Measurements from ENCODE around the gene GIT2. TPM values are rescaled to one million over a fixed set of nuclear protein-coding genes. Genes with fewer than 3 reads are reported as not detected.
A peak's percentile ranks its signal among the peaks of the same experiment; 100 is the strongest.

GIT2 gene
- total RNA-seq, 1 donor, result 43.4 TPM

GRCh38 chr12:110029290-110029815, 33.2 kb upstream of the GIT2 start:
- no peaks in the 10 kb centered on the region for H3K9me3 ChIP-seq (ENCODE audit: low read depth, low read length)
- H2AFZ ChIP-seq (ENCODE audit: low read length), result no peak overlapping the region
- H3K36me3 ChIP-seq (ENCODE audit: insufficient read depth, low read length), result peaks cover 78% of the 10 kb centered on the region
- TF ChIP-seq CTCF (IDR thresholded peaks at IDR 0.05; ENCODE audit: extremely low read depth, low read depth, low read length), result no peak
- peaks cover 4% of the 10 kb centered on the region for H4K20me1 ChIP-seq (ENCODE audit: insufficient read depth, low read length)
- H3K4me3 ChIP-seq (ENCODE audit: insufficient read depth, low read length), result no peak overlapping the region
- H3K4me1 ChIP-seq (ENCODE audit: insufficient read depth, low read length), result peaks cover 13% of the 10 kb centered on the region
- H3K27me3 ChIP-seq (ENCODE audit: insufficient read depth, low read length), result no peaks in the 10 kb centered on the region
- DNase-seq (ENCODE audit: insufficient read length, low spot score, missing footprints), result no peak
- no peak overlapping the region for H3K4me2 ChIP-seq (ENCODE audit: insufficient read depth, low read length)
- no peak overlapping the region for H3K27ac ChIP-seq (ENCODE audit: low read depth, low read length)
- peaks cover 10% of the 10 kb centered on the region for H3K79me2 ChIP-seq (ENCODE audit: insufficient read depth, low read length)

GRCh38 chr12:110028323-110028722, 32.2 kb upstream of the GIT2 start:
- peaks cover 68% of the 10 kb centered on the region for H3K36me3 ChIP-seq (ENCODE audit: insufficient read depth, low read length)
- no peak overlapping the region for H2AFZ ChIP-seq (ENCODE audit: low read length)
- no peak for DNase-seq (ENCODE audit: insufficient read length, low spot score, missing footprints)
- no peak overlapping the region for H3K4me3 ChIP-seq (ENCODE audit: insufficient read depth, low read length)
- H3K9me3 ChIP-seq (ENCODE audit: low read depth, low read length), result no peaks in the 10 kb centered on the region
- no peak overlapping the region for H3K27ac ChIP-seq (ENCODE audit: low read depth, low read length)
- TF ChIP-seq CTCF (IDR thresholded peaks at IDR 0.05; ENCODE audit: extremely low read depth, low read depth, low read length), result no peak
- H3K4me2 ChIP-seq (ENCODE audit: insufficient read depth, low read length), result no peak overlapping the region
- H3K4me1 ChIP-seq (ENCODE audit: insufficient read depth, low read length), result peaks cover 23% of the 10 kb centered on the region
- no peaks in the 10 kb centered on the region for H3K27me3 ChIP-seq (ENCODE audit: insufficient read depth, low read length)
- peaks cover 7% of the 10 kb centered on the region for H3K79me2 ChIP-seq (ENCODE audit: insufficient read depth, low read length)
- peaks cover 5% of the 10 kb centered on the region for H4K20me1 ChIP-seq (ENCODE audit: insufficient read depth, low read length)

- peak overlapping the region; percentile 47 for H3K4me2 ChIP-seq (ENCODE audit: insufficient read depth, low read length)
- no peaks in the 10 kb centered on the region for H3K9me3 ChIP-seq (ENCODE audit: low read depth, low read length)
- peaks cover 33% of the 10 kb centered on the region for H3K4me1 ChIP-seq (ENCODE audit: insufficient read depth, low read length)
- H3K79me2 ChIP-seq (ENCODE audit: insufficient read depth, low read length), result peaks cover 35% of the 10 kb centered on the region
- TF ChIP-seq CTCF (IDR thresholded peaks at IDR 0.05; ENCODE audit: extremely low read depth, low read depth, low read length), result no peak
- peaks cover 6% of the 10 kb centered on the region for H4K20me1 ChIP-seq (ENCODE audit: insufficient read depth, low read length)
- no peak for DNase-seq (ENCODE audit: insufficient read length, low spot score, missing footprints)
- H3K27ac ChIP-seq (ENCODE audit: low read depth, low read length), result peak overlapping the region; percentile 66
- H3K36me3 ChIP-seq (ENCODE audit: insufficient read depth, low read length), result peaks cover 63% of the 10 kb centered on the region
- H3K27me3 ChIP-seq (ENCODE audit: insufficient read depth, low read length), result no peaks in the 10 kb centered on the region
- no peak overlapping the region for H3K4me3 ChIP-seq (ENCODE audit: insufficient read depth, low read length)
- no peak overlapping the region for H2AFZ ChIP-seq (ENCODE audit: low read length)
Measured at GRCh38 chr12:110024051-110024450, 27.9 kb upstream of the GIT2 start.

DNA sequence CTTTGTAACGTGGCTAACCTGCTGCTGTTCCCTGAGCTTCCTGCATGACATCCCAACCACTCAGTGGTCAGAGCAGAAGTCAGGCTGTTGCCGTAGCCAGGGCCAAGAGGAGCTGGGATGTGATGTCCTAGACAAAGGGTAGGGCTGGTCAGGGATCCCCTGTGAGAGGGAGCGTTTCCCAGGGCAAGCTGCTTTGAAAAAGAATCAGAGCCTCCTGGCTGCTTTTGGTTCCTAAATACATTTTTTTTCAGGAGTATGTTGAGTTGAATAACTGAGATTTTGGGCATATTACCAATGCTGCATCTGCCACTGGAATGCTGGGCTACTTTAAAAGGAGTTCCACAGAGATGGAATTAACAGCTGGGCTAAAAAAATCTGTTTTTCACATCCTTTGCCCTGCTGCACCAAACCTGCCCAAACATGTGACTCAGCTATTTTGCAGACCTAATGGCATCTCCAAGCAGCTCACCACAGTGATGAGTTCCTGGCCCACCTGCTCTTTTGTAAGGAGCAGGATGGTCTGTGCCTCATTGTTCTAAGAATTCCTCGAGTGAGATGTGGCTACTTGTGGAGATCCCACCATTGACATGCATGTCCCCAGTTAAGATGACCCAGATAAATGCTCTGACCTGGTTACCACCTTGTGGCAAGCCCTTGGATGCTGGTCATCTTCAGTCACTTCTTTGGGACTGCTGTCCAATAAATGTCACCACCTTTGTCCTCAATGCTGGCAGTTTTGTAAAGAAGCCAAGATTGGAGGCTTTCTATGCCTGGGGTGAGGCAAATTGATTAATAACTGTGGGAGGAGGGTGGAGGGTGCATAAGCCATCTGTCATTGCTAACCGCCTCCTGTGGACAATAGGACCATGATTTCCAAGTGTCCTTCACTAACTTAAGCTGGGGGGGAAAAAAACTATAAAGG, 27.2 kb upstream of the GIT2 start:
- TF ChIP-seq CTCF (IDR thresholded peaks at IDR 0.05; ENCODE audit: extremely low read depth, low read depth, low read length), result no peak
- Histone ChIP-seq H3K36me3 (ENCODE audit: insufficient read depth, low read length) (peaks cover 65% of the 10 kb centered on the region), H3K4me1 (ENCODE audit: insufficient read depth, low read length) (peaks cover 33% of the 10 kb centered on the region), H3K4me3 (ENCODE audit: insufficient read depth, low read length) (no peak overlapping the region), H3K79me2 (ENCODE audit: insufficient read depth, low read length) (peaks cover 41% of the 10 kb centered on the region), H3K27ac (ENCODE audit: low read depth, low read length) (peak overlapping the region; percentile 66), H2AFZ (ENCODE audit: low read length) (no peak overlapping the region), H4K20me1 (ENCODE audit: insufficient read depth, low read length) (peaks cover 6% of the 10 kb centered on the region), H3K27me3 (ENCODE audit: insufficient read depth, low read length) (no peaks in the 10 kb centered on the region), H3K4me2 (ENCODE audit: insufficient read depth, low read length) (peak overlapping the region; percentile 10), H3K9me3 (ENCODE audit: low read depth, low read length) (no peaks in the 10 kb centered on the region)
- peak; percentile 66 for DNase-seq (ENCODE audit: insufficient read length, low spot score, missing footprints)

Measured in osteoblast (primary cell).